HG02759 (cell line): ENCODE results near the gene TUBB2B.
"Not testable (repeated sequence)": the region's sequence is repeated elsewhere in the genome, so short reads cannot be mapped to it uniquely, and the experiment has no call there.

ENCODE experiments used
- ATAC-seq: cut with Tn5 transposase; IDR thresholded peaks from one replicate; pipeline ENCODE4 v1.9.1; 2021; ENCODE audit warnings: mild to moderate bottlenecking, moderate library complexity; ENCODE audit not compliant: unreplicated experiment

Gene TUBB2B

GRCh38 chr6:3258720-3259490 lies 31.5 kb upstream of the TUBB2B start, which contains the start of gene PSMG4:
PSMG4 (plus strand) TSS chr6:3258947; CDS start chr6:3259023, 76 bp downstream.
- ATAC-seq: peak; percentile 83

GRCh38 chr6:3258201-3258600 lies 30.7 kb upstream of the TUBB2B start:
- ATAC-seq: no peak

GRCh38 chr6:3253597-3253961 lies 26.1 kb upstream of the TUBB2B start:
- ATAC-seq: no peak

GRCh38 chr6:3252861-3253596 lies 25.6 kb upstream of the TUBB2B start:
- no peak for ATAC-seq

- ATAC-seq: no peak
Measured at GRCh38 chr6:3252369-3252768, 24.9 kb upstream of the TUBB2B start.

- ATAC-seq: peak; percentile 73
Measured at GRCh38 chr6:3251462-3252314, 24.2 kb upstream of the TUBB2B start.

GRCh38 chr6:3250231-3250675 lies 22.8 kb upstream of the TUBB2B start:
- no peak for ATAC-seq

GRCh38 chr6:3249821-3250220 lies 22.4 kb upstream of the TUBB2B start:
- no peak for ATAC-seq

GRCh38 chr6:3247255-3248146 lies 20.0 kb upstream of the TUBB2B start:
- ATAC-seq: no peak

- no peak for ATAC-seq
Measured at GRCh38 chr6:3245216-3245615, 17.8 kb upstream of the TUBB2B start.

- ATAC-seq: not testable (repeated sequence)
Measured at GRCh38 chr6:3244832-3245161, 17.3 kb upstream of the TUBB2B start.

- ATAC-seq: no peak
Measured at GRCh38 chr6:3244003-3244831, 16.8 kb upstream of the TUBB2B start.

- ATAC-seq: no peak
Measured at GRCh38 chr6:3242768-3243167, 15.3 kb upstream of the TUBB2B start.

- ATAC-seq: not testable (repeated sequence)
Measured at GRCh38 chr6:3241745-3242144, 14.3 kb upstream of the TUBB2B start.

GRCh38 chr6:3240595-3240994 lies 13.1 kb upstream of the TUBB2B start:
- no peak for ATAC-seq

- no peak for ATAC-seq
Measured at GRCh38 chr6:3239110-3239830, 11.8 kb upstream of the TUBB2B start.

GRCh38 chr6:3237761-3238662 lies 10.6 kb upstream of the TUBB2B start:
- ATAC-seq: no peak

GRCh38 chr6:3236005-3236404 lies 8.6 kb upstream of the TUBB2B start:
- no peak for ATAC-seq
